Measurements from ENCODE around the gene TRIO. TPM values are rescaled to one million over a fixed set of nuclear protein-coding genes. Genes with fewer than 3 reads are reported as not detected.

TRIO gene
- total RNA-seq, 1 donor from 2014 or later: 192 TPM

DNA sequence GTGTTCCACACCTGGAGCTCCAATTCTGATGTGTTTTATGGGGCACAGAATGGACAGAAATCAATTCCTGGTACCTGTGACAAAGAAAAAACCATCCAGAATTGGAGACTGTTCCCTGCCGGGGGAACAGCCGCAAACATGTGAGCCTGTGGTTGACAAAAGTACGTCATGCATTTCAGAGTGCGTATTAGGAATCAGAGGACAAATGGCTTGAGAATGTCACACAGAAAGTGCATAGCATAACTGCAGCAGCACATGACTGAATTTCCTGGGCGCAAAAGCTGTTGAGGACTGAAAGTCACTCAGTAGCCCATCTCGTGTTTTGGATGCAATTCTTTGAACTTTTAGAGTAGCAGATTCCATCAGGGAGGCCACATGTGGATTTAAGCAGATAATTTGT lies 85.1 kb downstream of the TRIO start:
- no peak for ATAC-seq
- no peak for DNase-seq (ENCODE audit: low spot score)
- intact Hi-C loops (cut with DNase I): no loop called here

DNA sequence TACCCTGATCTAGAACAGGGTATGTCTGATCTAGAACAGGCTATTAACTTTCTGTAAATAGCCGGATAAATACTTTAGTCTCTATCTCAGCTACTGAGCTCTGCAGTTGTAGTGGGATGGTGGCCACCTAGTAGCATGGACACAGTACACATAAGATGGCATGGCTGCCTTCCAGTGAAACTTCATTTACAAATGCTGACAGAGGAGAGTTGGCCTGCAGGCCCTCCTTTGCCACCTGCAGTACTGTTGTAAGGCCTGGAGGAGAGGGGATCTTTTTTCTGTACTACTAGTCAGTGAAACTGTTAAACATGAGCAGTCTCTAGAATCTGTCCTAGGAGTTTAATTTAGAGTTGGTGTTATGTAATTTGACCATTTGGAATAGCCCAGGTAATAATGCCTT lies 86.0 kb downstream of the TRIO start:
- DNase-seq (ENCODE audit: low spot score) (no peak), ATAC-seq (no peak)
- intact Hi-C loops (cut with DNase I): no loop called here

DNA sequence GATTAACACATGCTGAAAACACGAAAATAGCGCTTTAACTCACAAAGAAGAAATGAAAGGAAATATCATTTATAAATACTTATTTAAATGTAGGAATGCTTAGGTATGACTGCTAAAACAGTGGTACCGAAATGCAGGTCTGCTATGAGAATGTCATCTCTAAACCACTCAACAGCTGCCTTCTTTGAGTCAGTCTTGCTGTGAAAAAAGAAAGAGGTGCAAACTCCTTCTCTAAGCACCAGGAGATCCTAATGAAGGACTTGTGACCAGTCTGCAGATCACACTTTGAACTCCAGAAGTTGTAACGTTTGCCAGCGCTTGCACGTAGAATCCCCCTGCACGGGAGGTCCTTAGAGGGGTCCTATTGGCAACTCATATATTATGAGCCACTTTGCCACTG lies 86.6 kb downstream of the TRIO start:
- ATAC-seq (no peak), DNase-seq (ENCODE audit: low spot score) (no peak)
- intact Hi-C loops (cut with DNase I): no loop called here

DNA sequence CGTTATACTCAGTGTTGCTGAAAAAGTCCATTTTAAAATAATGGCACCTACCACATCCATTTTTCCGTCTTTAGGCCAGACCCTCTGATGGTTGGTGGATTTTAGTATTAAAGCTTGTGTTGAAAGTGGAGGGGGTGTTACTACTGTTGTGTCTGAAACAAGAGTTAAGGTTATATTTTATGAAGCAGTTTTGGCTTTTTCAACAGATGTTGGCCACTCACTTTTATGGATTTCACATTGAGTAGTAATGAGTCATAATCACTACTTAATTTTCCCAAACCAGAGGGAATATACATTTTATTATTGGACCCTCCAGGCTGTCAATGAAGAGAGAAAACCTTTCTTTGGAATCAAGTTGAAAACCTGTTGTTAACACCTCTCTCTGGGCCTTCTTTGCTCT lies 88.0 kb downstream of the TRIO start:
- ATAC-seq (no peak), DNase-seq (ENCODE audit: low spot score) (no peak)
- intact Hi-C loops (cut with DNase I): no loop called here

- no peak for DNase-seq (ENCODE audit: low spot score)
- intact Hi-C loops (cut with DNase I): no loop called here
- no peak for ATAC-seq
Observed at GRCh38 chr5:14231890-14232289, 88.7 kb downstream of the TRIO start.

GRCh38 chr5:14234204-14234603 lies 91.1 kb downstream of the TRIO start:
- DNase-seq (ENCODE audit: low spot score) (no peak), ATAC-seq (no peak)
- intact Hi-C loops (cut with DNase I): no loop called here

GRCh38 chr5:14235872-14236271 lies 92.7 kb downstream of the TRIO start:
- intact Hi-C loops (cut with DNase I): no loop called here
- no peak for DNase-seq (ENCODE audit: low spot score)
- no peak for ATAC-seq

DNA sequence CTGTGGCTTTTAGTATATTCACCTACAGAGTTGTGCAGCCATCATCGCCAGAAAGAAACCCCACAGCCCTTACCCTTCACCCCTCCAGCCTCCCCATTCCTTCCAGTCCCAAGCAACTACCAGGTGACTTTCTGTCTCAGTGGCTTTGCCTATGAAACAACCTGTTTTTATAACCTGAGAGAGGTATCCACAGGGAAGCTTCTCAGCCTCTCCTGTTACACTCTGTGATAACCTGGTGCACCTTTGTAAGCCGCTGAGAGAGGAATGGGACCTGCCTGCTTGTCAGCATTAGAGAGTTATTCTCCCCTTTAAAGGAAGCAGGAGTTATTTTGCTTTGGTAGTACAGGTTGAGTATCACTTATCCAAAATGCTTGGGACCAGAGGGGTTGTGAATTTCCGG lies 93.6 kb downstream of the TRIO start:
- ATAC-seq (no peak), DNase-seq (ENCODE audit: low spot score) (no peak)
- intact Hi-C loops (cut with DNase I): no loop called here

GRCh38 chr5:14237317-14238086 lies 94.4 kb downstream of the TRIO start:
- DNase-seq (ENCODE audit: low spot score) (no peak), ATAC-seq (no peak)
- intact Hi-C loops (cut with DNase I): no loop called here

DNA sequence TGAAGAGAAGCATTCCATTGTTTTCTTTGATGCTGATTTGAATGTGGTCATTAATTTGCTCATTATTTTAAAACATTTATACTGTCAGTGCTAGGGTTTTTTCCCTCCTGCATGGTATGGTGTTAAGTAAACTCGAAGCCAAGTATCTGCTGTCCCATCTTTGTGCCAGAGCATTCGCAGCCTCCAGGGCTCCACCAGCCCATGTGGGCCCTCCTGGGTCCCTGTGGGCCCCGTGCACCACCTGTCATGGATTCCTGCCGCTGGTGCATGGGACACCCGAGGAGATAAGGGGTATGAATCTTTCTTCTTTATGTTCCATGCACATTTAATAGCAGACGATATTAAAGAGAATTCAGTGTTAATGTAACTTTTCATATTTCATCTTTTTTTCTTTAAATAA lies 95.1 kb downstream of the TRIO start:
- ATAC-seq (no peak), DNase-seq (ENCODE audit: low spot score) (no peak)
- intact Hi-C loops (cut with DNase I): no loop called here

DNA sequence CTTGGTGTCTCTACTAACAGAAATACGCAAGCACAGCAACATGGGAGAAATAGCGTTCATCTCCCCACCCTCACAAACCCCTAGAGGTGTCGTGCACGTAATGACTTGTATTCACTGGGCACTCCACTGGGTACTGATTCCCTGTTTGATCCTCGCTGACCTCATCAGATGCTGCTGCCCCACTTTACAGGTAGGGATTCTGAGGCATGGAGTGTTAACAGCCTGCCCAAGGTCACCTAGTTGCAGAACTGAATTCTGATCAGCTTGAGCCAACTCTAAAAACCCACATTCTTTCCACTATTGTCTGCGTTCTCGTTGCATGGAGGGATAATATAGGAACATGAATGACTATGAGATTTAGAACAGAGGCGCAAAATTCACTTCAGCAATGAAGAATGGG lies 96.3 kb downstream of the TRIO start:
- DNase-seq (ENCODE audit: low spot score) (no peak), ATAC-seq (no peak)
- intact Hi-C loops (cut with DNase I): no loop called here

DNA sequence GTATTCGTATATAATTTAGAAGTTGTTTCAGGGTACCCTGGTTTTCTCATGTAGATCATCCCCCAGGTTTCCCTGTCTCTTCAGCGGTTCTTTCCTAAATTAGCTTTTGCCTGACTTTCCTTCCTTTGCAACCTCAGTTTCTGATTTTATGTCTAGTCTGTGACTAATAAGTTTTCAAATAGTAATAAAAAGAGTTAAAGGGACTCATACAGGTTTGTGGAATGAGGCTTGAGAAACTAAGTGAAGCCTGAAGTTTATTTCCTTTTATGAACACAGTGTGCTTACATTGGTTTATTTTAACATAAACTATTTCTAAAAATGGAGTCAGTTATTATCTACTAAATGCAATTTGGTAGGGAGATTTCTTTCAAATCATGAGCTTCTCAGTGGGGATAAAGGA lies 96.8 kb downstream of the TRIO start:
- DNase-seq (ENCODE audit: low spot score): no peak
- no peak for ATAC-seq
- intact Hi-C loops (cut with DNase I): no loop called here

DNA sequence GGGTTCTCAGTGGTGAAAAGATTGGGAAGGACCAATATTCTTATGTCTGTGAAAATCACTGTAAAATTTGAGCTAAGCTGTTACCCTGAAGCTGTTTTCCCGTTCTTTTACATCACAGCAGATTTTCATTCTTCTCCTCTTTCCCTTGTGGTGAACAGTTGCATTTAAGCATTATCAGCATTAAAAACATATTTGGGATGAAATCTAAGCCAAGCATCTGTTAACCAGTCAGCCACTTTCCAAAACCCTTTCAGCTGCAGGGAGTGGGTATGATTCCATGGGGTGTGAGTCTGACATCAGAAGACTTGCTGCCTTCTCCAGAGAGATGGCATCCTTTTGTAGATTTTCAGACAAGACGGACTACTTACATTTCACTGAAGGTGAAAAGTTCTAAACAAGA lies 97.2 kb downstream of the TRIO start:
- intact Hi-C loops (cut with DNase I): no loop called here
- DNase-seq (ENCODE audit: low spot score) (no peak), ATAC-seq (no peak)

DNA sequence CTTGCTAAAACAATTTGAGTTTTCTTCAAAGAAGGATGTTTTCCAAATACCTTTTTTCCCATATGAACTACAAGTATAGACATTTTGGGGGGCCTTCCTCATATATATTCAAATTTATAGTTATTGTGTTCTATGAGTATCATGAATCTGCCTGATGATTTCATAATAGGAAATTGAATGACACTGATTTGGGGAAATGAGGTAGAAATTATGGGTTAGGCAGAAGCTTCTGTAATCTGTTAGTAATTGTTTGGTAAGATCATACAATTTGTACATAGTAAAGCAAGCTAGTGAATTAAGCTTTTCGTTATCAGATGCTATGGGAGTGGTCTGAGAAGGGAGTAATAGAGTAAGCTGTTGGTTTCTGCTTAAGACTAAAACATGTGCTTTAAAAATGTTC lies 98.0 kb downstream of the TRIO start:
- intact Hi-C loops (cut with DNase I): no loop called here
- ATAC-seq (no peak), DNase-seq (ENCODE audit: low spot score) (no peak)

- intact Hi-C loops (cut with DNase I): no loop called here
- DNase-seq (ENCODE audit: low spot score) (no peak), ATAC-seq (no peak)
Observed at GRCh38 chr5:14242447-14242846, 99.3 kb downstream of the TRIO start.

DNA sequence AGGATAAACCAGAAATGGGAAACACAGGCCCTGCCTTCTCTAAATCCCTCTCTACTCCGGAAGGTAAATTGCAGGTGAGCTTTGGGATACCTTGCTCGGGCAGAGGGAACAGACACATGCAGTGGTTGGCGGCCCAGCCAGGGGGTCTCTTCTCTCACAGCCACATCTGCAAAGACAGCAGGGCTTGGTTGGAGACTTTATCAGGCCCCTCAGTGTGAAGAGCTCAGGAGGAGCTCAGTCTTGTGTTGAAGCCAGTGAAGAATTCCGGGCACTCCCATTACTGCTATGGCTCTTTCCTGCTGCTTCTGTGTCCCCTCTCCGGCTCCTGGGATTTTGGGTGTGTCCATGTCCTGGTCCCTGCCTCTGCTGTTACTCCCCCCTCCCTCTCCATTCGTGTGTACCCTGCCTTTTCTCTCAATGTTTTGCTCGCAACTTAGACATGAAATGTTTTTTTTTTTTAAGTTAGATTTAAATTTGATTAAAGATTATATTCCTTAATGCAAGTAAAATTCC lies 99.8 kb downstream of the TRIO start:
- DNase-seq (ENCODE audit: low spot score) (no peak), ATAC-seq (no peak)
- intact Hi-C loops (cut with DNase I): no loop called here

DNA sequence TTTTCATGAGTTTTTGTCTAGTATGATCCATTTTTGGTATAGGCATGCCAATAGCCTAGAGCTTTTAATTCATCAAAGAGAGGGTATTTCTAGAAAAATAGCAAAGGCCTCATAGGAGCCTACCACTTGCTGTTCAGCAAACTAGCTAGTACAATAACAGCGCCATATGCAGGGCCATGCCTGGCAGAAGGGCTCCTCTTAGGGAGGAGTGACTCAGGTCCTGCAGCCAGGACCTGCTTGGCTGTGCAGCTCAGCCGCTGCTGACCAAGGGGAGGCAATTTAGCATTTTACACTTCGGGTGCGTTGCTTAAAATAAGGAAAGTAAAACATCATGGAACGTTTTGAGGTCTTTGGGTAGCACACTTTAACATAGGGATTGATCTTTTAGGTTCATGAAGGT lies 100.6 kb downstream of the TRIO start:
- ATAC-seq (no peak), DNase-seq (ENCODE audit: low spot score) (no peak)
- intact Hi-C loops (cut with DNase I): no loop called here

DNA sequence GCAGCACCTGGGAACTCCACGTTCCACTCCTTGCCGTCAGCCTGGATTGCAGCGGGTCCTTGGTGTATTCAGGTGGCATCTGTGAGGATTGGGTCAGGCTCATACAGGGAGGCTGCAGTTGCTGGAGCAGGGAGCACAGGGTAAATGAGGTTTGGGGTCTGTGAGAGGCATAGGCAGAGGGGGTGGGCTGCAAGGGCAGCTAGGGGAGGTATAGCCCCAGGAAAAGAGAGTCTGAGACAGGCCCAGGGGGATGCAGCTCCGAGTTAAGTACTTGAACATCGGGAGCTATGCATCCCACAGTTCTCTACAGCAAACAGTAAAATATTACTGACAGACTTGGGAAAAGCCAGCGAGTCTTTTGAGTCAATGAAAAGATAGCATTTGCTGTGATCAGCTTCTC lies 101.6 kb downstream of the TRIO start:
- intact Hi-C loops (cut with DNase I): no loop called here
- ATAC-seq (no peak), DNase-seq (ENCODE audit: low spot score) (no peak)

- no peak for ATAC-seq
- intact Hi-C loops (cut with DNase I): no loop called here
- DNase-seq (ENCODE audit: low spot score): no peak
Observed at GRCh38 chr5:14245132-14245925, 102.2 kb downstream of the TRIO start.

GRCh38 chr5:14246350-14247053 lies 103.4 kb downstream of the TRIO start:
- no peak for ATAC-seq
- intact Hi-C loops (cut with DNase I): no loop called here
- DNase-seq (ENCODE audit: low spot score): no peak
